HL-60/S4 treated with retinoic acid at 250 ng/mL for 4 days and 3 days (cell line): ENCODE results near the gene PCDHA6.
"Not testable (repeated sequence)": the region's sequence is repeated elsewhere in the genome, so short reads cannot be mapped to it uniquely, and the experiment has no call there.

ENCODE experiments used
- in situ Hi-C: fragments of 300-500 bp; cut with MboI; formaldehyde crosslinking; loops from 2 replicates; pipeline ENCODE4 v1.7.0; 2022; ENCODE audit warnings: low sequenced_read_pairs

The PCDHA6 gene

GRCh38 chr5:140857177-140857986 lies 29.6 kb downstream of the PCDHA6 start:
- in situ Hi-C loops: no loop called here

GRCh38 chr5:140857987-140858240 lies 30.2 kb downstream of the PCDHA6 start:
- in situ Hi-C loops: no loop called here

GRCh38 chr5:140862441-140863295 lies 34.9 kb downstream of the PCDHA6 start:
- in situ Hi-C loops: no loop called here

- in situ Hi-C loops: no loop called here
These were observed 41.2 kb downstream of the PCDHA6 start, which contains the start of gene PCDHA11 for GRCh38 chr5:140868721-140869554. PCDHA11 (plus strand) TSS chr5:140868957; CDS start chr5:140869104, 147 bp downstream.

- in situ Hi-C loops: no loop called here
These were observed 41.8 kb downstream of the PCDHA6 start for GRCh38 chr5:140869555-140869886.

GRCh38 chr5:140870221-140871201 lies 42.8 kb downstream of the PCDHA6 start:
- in situ Hi-C loops: no loop called here

- in situ Hi-C loops: no loop called here
These were observed 47.6 kb downstream of the PCDHA6 start, which contains the start of gene PCDHA12 for GRCh38 chr5:140875085-140876065. PCDHA12 (plus strand) TSS chr5:140875308; CDS start chr5:140875473, 165 bp downstream.

- in situ Hi-C loops: not testable (repeated sequence)
These were observed 48.9 kb downstream of the PCDHA6 start for GRCh38 chr5:140876541-140877261.

GRCh38 chr5:140877262-140877581 lies 49.5 kb downstream of the PCDHA6 start:
- in situ Hi-C loops: no loop called here
